ENCODE data around the gene VRK2. TPM values are rescaled to one million over a fixed set of nuclear protein-coding genes. Genes with fewer than 3 reads are reported as not detected.

VRK2 gene
- total RNA-seq, 4 donors from 2014 or later: 18.7 to 31.4 (median 22.1) TPM

DNA sequence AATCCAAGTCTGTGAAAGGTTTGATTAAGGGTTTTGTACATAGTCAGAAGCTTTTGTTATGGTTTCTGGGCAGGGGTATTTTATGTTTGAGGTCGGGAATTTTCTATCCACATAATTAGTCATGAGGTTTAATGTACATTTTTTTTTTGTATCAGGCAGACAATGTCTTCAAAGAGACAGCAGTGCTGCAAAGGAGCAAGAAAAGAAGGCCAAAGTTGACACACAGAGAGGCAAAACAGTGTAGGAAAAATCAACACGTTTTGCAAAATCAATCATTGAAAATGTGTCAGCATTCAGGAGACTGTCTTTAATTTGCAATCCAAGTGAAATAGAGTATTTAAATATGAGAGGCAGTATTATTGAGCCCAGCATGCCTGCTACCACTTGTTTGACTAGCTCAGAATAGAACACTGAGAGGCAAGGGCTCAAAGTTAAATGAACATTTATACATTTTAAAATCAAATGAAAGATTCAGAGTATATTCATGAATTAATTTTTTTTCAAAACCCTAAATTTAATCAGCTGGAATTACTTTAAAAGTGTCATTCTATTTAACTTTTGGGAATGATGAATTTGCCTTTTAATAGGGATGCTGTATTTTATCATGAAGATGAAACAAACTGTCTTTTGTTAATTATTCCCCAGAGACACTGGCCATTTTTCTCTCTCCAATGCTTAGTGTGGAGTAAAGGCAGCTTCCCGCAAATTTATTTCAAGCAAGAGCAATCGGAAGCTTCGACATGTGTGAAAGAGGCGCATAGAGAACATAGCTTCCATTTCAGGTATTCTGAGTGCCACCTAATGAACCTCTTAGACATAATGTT is 11.3 kb downstream of the VRK2 start:
- Histone ChIP-seq H3K4me1 (no peaks in the 10 kb centered on the region), H3K9me3 (no peaks in the 10 kb centered on the region), H3K27ac (no peak overlapping the region), H3K27me3 (no peaks in the 10 kb centered on the region), H3K4me3 (replicated peaks in 1 of 3) (no peak overlapping the region), H3K36me3 (no peaks in the 10 kb centered on the region)
- TF ChIP-seq CTCF (IDR thresholded peaks at IDR 0.05): no peak
- TF ChIP-seq POLR2A (IDR thresholded peaks at IDR 0.05): no peak
- intact Hi-C loops (cut with DNase I): no loop called here
- DNase-seq: no peak
- WGBS, 2 donors: 85 to 87% methylated on average over 6 of the region's 6 CpGs

DNA sequence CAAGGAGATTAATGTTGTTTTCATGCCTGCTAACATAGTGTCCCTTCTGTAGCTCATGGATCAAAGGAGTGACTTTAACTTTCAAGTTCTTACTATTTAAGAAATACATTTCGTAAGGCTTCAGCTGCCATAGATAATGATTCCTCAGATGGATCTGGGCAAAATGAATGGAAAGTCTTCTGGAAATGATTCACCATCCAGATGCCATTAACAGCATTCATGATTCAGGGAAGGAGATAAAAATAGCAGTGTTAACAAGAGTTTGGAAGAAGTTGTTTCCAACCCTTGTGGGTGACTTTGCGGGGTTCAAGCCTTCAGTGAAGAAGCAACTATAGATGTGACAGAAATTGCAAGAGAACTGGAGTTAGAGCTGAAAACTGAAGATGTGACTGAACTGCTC is 17.0 kb downstream of the VRK2 start:
- H3K36me3 ChIP-seq: no peaks in the 10 kb centered on the region
- H3K27ac ChIP-seq: no peak overlapping the region
- WGBS, 2 donors: 91 to 94% methylated on average over 2 of the region's 2 CpGs
- H3K27me3 ChIP-seq: no peaks in the 10 kb centered on the region
- H3K9me3 ChIP-seq: no peaks in the 10 kb centered on the region
- TF ChIP-seq CTCF (IDR thresholded peaks at IDR 0.05): no peak
- no peak for TF ChIP-seq POLR2A (IDR thresholded peaks at IDR 0.05)
- no peaks in the 10 kb centered on the region for H3K4me1 ChIP-seq
- no peak for DNase-seq
- intact Hi-C loops (cut with DNase I): no loop called here
- H3K4me3 ChIP-seq (replicated peaks in 1 of 3): no peak overlapping the region

GRCh38 chr2:58064086-58064485 is 17.5 kb downstream of the VRK2 start:
- Histone ChIP-seq H3K9me3 (no peaks in the 10 kb centered on the region), H3K36me3 (no peaks in the 10 kb centered on the region), H3K4me3 (replicated peaks in 1 of 3) (no peak overlapping the region), H3K27ac (no peak overlapping the region), H3K27me3 (no peaks in the 10 kb centered on the region), H3K4me1 (no peaks in the 10 kb centered on the region)
- 95 to 97% methylated on average over 2 of the region's 2 CpGs for WGBS, 2 donors
- intact Hi-C loops (cut with DNase I): no loop called here
- DNase-seq: no peak
- no peak for TF ChIP-seq CTCF (IDR thresholded peaks at IDR 0.05)
- TF ChIP-seq POLR2A (IDR thresholded peaks at IDR 0.05): no peak

DNA sequence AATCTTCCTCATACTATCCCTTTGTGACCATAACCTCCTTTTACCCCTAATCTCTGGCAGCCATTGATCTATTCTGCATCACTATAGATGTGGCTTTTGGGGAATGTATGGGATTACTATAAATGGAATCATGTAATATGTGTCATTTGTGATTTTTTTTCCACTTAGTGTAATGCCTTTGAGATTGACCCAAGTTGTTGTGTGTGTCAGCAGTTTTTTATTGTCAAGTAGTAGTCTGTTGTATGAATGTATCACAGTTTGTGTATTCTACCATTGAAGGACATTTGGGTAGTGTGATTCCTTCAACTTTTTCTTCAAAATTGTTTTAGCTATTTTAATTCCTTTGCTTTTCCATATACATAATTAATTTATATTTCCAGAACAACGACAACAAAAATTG is 18.6 kb downstream of the VRK2 start:
- no peak for TF ChIP-seq POLR2A (IDR thresholded peaks at IDR 0.05)
- no peak for TF ChIP-seq CTCF (IDR thresholded peaks at IDR 0.05)
- H3K4me3 ChIP-seq (replicated peaks in 1 of 3): no peak overlapping the region
- H3K27ac ChIP-seq: no peak overlapping the region
- no peaks in the 10 kb centered on the region for H3K36me3 ChIP-seq
- no peaks in the 10 kb centered on the region for H3K9me3 ChIP-seq
- 94 to 96% methylated on average over 1 of the region's 1 CpG for WGBS, 2 donors
- H3K4me1 ChIP-seq: no peaks in the 10 kb centered on the region
- no peaks in the 10 kb centered on the region for H3K27me3 ChIP-seq
- intact Hi-C loops (cut with DNase I): no loop called here
- no peak for DNase-seq

GRCh38 chr2:58067001-58067400 is 20.4 kb downstream of the VRK2 start:
- H3K4me1 ChIP-seq: no peaks in the 10 kb centered on the region
- no peak overlapping the region for H3K4me3 ChIP-seq (replicated peaks in 1 of 3)
- 41 to 44% methylated on average over 2 of the region's 2 CpGs for WGBS, 2 donors
- TF ChIP-seq CTCF (IDR thresholded peaks at IDR 0.05): no peak
- no peak for TF ChIP-seq POLR2A (IDR thresholded peaks at IDR 0.05)
- no peaks in the 10 kb centered on the region for H3K9me3 ChIP-seq
- intact Hi-C loops (cut with DNase I): no loop called here
- H3K27me3 ChIP-seq: no peaks in the 10 kb centered on the region
- peak; percentile 69 to 77 for DNase-seq
- no peaks in the 10 kb centered on the region for H3K36me3 ChIP-seq
- H3K27ac ChIP-seq: no peak overlapping the region
